Superior temporal gyrus (tissue), 1 donor: ENCODE results near the gene PRSS38.

ENCODE experiments used
- DNase-seq: peaks from one replicate; pipeline ENCODE4 v3.0.0-alpha.2; 2016; ENCODE audit errors: extremely low spot score

Gene PRSS38

GRCh38 chr1:227885135-227885647 is 69.7 kb downstream of the PRSS38 start:
- no peak for DNase-seq

- no peak for DNase-seq
These were observed 70.4 kb downstream of the PRSS38 start for GRCh38 chr1:227885648-227886502.

GRCh38 chr1:227886503-227886961 is 71.1 kb downstream of the PRSS38 start:
- no peak for DNase-seq

- DNase-seq = no peak
These were observed 71.7 kb downstream of the PRSS38 start for GRCh38 chr1:227886993-227887696.

- DNase-seq = no peak
These were observed 72.4 kb downstream of the PRSS38 start for GRCh38 chr1:227887697-227888403.

GRCh38 chr1:227888404-227889046 is 73.0 kb downstream of the PRSS38 start:
- DNase-seq = no peak

GRCh38 chr1:227889047-227889862 is 73.8 kb downstream of the PRSS38 start:
- DNase-seq = no peak

GRCh38 chr1:227889863-227890405 is 74.5 kb downstream of the PRSS38 start:
- no peak for DNase-seq

GRCh38 chr1:227890451-227891222 is 75.2 kb downstream of the PRSS38 start:
- no peak for DNase-seq

GRCh38 chr1:227891223-227891954 is 75.9 kb downstream of the PRSS38 start:
- no peak for DNase-seq

GRCh38 chr1:227891955-227892488 is 76.5 kb downstream of the PRSS38 start:
- no peak for DNase-seq

GRCh38 chr1:227892489-227893299 is 77.2 kb downstream of the PRSS38 start:
- no peak for DNase-seq

GRCh38 chr1:227893300-227893948 is 77.9 kb downstream of the PRSS38 start:
- no peak for DNase-seq

- DNase-seq = no peak
These were observed 78.7 kb downstream of the PRSS38 start for GRCh38 chr1:227893949-227894721.

GRCh38 chr1:227894831-227895451 is 79.5 kb downstream of the PRSS38 start:
- no peak for DNase-seq
